Measurements from ENCODE around the gene OGFOD3.

GRCh38 chr17:82457929-82458178, 39.5 kb upstream of the OGFOD3 start:
- TF ChIP-seq CTCF (IDR thresholded peaks at IDR 0.05) = no peak
- TF ChIP-seq ZFX (IDR thresholded peaks at IDR 0.05; ENCODE audit: borderline replicate concordance) = no peak

Data from 22Rv1 (cell line).